Measurements from ENCODE around the gene CCNE1. TPM values are rescaled to one million over a fixed set of nuclear protein-coding genes. Genes with fewer than 3 reads are reported as not detected.

CCNE1 gene
- total RNA-seq, 2 donors from 2014 or later, result 39.3 to 41.9 TPM

DNA sequence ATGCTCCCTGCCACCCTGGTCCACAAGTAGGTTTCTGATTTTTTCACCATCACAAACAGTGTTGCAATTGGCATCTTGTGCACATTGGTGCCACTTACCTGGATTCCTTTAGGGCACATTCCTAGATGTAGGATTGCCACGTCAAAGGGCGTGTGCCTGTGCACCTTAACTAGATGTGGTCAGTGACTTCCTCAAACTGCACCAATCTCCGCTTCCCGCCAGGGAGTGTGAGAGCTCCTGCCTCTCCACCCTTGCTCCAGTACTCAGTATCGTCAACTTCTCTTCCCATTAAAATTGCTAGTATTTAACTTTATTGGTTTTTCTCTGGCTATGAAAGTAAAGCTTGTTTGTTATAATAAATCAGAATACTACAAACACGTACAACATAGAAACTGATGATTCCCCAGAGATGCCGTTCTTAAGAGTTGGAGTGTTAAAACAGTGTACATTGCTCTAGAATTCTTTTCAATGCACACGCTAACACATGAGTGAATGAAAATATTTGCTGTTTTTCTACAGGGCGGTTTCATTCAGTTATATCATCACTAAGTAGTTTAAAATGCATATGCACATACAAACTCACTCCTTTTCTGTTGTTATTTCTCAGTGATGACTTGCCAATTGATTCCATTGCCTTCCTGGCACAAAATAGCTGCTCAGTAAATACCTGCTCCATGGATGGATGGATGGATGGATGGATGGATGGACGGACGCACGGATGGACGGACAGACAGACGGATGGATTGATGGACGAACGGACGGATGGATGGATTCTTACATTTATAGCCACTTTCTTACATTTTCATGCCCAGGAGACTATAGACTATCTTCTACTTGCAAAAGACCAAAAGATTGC lies 23.4 kb downstream of the CCNE1 start:
- Mint-ChIP-seq H3K36me3 (ENCODE audit: insufficient read depth in 2 of 2) (peaks cover 3 to 4% of the 10 kb centered on the region in 2 donors), H3K9me3 (peaks cover 0 to 3% of the 10 kb centered on the region in 2 donors), H3K27ac (no peak overlapping the region), H3K4me3 (no peak overlapping the region), H3K27me3 (ENCODE audit: low read depth) (no peaks in the 10 kb centered on the region), H3K4me1 (ENCODE audit: low read depth) (peaks cover 77% of the 10 kb centered on the region)
- ATAC-seq (replicated peaks in 1 of 2) (no peak), DNase-seq (no peak)

DNA sequence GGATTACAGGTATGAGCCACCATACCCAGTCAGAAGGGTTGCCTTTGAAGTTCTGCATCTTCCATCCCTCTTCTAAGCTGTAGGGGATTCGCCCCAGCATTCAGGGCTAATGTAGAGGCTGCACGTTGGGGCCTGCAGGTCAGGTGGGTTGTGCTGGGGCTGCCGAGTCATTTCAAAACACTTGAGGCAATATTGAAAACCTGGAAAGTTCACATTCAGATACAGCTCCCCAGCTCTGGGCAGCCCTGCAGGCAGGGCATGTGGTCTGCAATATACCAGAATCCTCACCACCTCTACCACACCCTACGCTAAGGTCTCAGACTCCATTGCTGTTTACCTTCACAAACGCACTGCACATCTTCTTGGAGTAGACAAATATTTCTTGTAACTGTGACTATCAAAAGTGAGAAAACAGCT lies 24.6 kb downstream of the CCNE1 start:
- peak overlapping the region; percentile 84 to 97 for H3K4me3 Mint-ChIP-seq
- H3K4me1 Mint-ChIP-seq (ENCODE audit: low read depth), result peaks cover 65% of the 10 kb centered on the region
- peak; percentile 77 to 89 for ATAC-seq (replicated peaks in 1 of 2)

DNA sequence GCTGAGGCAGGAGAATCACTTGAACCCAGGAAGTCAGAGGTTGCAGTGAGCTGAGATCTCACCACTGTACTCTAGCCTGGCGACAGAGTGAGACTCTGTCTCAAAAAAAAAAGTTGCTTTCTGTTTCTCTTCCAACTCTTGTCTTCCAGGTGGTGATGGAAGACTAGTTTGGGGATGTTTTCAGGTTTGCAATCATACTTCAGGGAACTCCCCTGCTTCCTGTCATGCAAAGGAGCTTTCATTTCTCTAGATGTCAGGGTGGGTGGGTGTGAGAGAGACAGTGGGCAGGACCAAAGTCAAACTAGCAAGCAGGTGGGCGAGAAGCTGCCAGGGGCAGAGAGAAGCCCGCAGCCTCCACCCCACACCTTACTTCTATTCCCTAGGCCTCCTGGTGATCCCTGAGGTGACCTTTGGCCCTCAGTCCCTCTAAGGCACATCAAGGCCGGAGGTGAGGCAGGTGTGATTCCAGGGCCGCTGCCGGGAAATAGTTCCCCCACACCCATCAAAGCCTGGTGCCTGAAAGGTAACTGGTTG lies 25.7 kb downstream of the CCNE1 start:
- Mint-ChIP-seq H3K27me3 (ENCODE audit: low read depth) (no peaks in the 10 kb centered on the region), H3K4me3 (peak overlapping the region; percentile 84 to 97), H3K4me1 (ENCODE audit: low read depth) (peaks cover 56% of the 10 kb centered on the region), H3K36me3 (ENCODE audit: insufficient read depth in 2 of 2) (no peaks in the 10 kb centered on the region), H3K9me3 (no peaks in the 10 kb centered on the region), H3K27ac (peak overlapping the region; percentile 98)
- ATAC-seq (replicated peaks in 1 of 2) (peak; percentile 67 to 81), DNase-seq (peak; percentile 71)

More for the DNA sequence above, 24.6 kb downstream of the CCNE1 start:
- Mint-ChIP-seq H3K9me3 (peaks cover 0 to under 1% of the 10 kb centered on the region in 2 donors), H3K27me3 (ENCODE audit: low read depth) (no peaks in the 10 kb centered on the region), H3K36me3 (ENCODE audit: insufficient read depth in 2 of 2) (peaks cover under 1 to 1% of the 10 kb centered on the region in 2 donors), H3K27ac (peak overlapping the region; percentile 98)
- peak; percentile 79 to 84 for DNase-seq

DNA sequence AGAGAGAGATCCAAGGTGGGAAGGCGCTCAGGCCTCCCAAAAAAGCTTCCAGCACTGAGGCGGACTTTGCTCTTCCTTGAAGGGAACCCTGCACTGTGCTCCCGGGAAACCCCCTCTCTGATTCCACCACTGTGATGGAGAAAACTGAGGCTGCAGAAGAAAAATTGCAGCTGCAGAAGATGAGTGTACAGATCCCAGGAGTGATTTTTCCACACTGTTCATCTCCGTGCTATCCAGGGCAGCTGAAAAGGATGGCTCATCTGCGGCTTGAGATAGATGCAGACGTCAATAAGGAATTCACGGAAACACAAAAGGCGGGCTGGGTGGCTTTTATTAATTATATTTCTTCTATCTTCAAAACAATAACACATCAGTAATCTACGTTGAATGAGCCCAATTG lies 26.2 kb downstream of the CCNE1 start:
- DNase-seq (no peak), ATAC-seq (replicated peaks in 1 of 2) (no peak)
- H3K4me1 Mint-ChIP-seq (ENCODE audit: low read depth), result peaks cover 55% of the 10 kb centered on the region
- no peaks in the 10 kb centered on the region for H3K27me3 Mint-ChIP-seq (ENCODE audit: low read depth)
- no peak overlapping the region for H3K27ac Mint-ChIP-seq
- no peaks in the 10 kb centered on the region for H3K36me3 Mint-ChIP-seq (ENCODE audit: insufficient read depth in 2 of 2)
- no peaks in the 10 kb centered on the region for H3K9me3 Mint-ChIP-seq
- H3K4me3 Mint-ChIP-seq, result peak overlapping the region in 1 of 2 donors; percentile 97

DNA sequence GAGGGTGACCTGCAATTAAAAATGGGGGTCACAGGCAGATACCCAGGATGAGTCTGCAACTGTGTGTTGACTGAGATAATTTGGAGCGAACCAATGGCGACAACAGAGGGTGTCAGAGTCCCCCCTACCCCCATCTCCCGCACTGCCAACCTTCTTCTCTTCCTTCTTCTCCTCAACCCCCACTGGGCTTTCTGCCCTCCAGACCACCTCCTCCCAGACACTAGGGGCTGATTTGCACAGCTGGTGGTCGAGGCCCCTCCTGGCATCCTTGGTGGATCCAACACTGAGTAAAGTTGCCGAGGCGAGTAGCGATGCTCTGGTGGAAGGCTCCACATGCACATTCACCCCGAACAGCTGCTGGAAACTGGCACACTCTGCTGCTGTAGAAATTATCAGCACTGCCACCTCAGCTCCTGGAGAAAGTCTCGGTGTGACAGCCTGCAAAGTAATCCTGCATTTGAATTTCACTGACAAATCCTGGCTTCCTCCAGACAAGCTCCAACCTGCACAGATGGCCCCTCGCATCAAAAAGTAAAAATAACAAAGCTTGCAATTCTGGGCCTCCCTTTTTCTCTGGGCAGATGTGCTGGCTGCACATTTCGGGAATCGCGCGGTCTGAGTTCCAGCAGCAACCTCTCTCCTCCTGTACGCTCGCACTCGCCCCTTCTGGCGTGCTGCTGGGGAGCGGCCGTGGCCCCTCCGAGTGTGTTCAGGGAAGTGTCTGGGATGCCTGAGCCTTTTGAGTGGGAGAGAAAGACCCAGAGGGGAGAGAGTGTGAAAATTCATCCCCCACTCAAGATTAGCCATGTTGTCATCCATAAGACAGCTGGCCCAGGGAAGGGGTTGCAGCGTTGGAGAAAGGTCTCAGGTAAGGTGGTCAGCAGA lies 28.5 kb downstream of the CCNE1 start:
- H3K36me3 Mint-ChIP-seq (ENCODE audit: insufficient read depth in 2 of 2), result no peaks in the 10 kb centered on the region
- DNase-seq, result no peak
- H3K27ac Mint-ChIP-seq, result no peak overlapping the region
- no peaks in the 10 kb centered on the region for H3K9me3 Mint-ChIP-seq
- H3K4me1 Mint-ChIP-seq (ENCODE audit: low read depth), result peaks cover 40% of the 10 kb centered on the region
- no peak overlapping the region for H3K4me3 Mint-ChIP-seq
- no peak for ATAC-seq (replicated peaks in 1 of 2)
- no peaks in the 10 kb centered on the region for H3K27me3 Mint-ChIP-seq (ENCODE audit: low read depth)

DNA sequence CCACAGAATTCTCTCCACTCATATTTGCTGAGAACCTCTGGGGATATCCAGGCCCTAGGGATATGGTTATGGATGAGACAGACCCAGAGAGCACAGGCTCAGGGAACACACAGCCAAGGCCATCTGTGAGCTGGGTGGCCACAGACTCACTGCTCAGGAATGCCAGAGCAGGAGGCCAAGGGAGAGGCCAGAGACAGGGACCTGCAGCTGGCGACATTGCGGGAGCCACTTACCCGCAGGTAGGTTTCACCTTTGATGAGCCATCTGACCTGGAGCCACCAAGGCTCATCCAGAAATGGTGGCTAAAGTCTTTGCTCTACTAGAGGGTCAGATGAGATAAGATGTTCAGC lies 29.4 kb downstream of the CCNE1 start:
- ATAC-seq (replicated peaks in 1 of 2) (no peak), DNase-seq (no peak)
- Mint-ChIP-seq H3K4me1 (ENCODE audit: low read depth) (peaks cover 41% of the 10 kb centered on the region), H3K4me3 (no peak overlapping the region), H3K36me3 (ENCODE audit: insufficient read depth in 2 of 2) (no peaks in the 10 kb centered on the region), H3K9me3 (no peaks in the 10 kb centered on the region), H3K27ac (no peak overlapping the region), H3K27me3 (ENCODE audit: low read depth) (no peaks in the 10 kb centered on the region)

DNA sequence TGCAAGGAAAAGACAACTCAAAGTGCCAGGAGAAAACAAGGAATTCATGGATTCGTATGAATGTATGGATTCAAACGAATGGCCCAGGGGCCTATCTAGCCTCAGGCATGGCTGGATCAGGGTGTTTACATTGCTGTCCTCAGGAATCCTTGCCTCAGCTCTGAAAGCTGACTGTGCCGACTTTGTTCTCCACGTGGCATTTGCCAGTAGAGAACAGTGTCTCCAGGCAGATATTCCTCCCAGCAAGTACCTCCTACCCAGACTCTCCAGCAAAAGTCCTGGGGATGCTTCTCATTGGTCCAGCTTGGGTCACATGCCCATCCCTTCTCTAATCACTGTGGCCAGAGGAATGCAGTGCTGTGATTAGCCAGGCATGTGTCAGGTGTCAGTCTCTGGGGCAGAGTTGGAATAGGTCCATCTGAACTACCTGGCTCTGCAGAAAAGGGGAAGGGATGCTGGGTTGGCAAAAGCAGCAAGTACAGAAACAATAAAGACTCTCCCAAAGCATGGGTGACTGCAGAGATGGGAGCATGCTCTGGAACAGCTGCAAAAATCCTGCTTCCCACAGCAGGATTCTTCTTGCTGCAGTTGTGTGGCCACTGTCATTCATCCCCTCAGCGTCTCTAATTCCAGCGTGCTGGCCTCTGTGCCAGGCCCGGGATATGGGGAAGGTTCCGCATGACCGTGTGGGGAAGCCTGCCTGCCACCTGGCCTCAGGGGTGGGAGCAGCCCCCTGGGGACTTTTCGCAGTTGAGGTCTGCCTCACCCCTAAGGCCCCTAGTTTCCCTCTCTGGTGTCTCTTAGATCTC lies 30.0 kb downstream of the CCNE1 start:
- DNase-seq (no peak), ATAC-seq (replicated peaks in 1 of 2) (no peak)
- Mint-ChIP-seq H3K27me3 (ENCODE audit: low read depth) (no peaks in the 10 kb centered on the region), H3K9me3 (no peaks in the 10 kb centered on the region), H3K36me3 (ENCODE audit: insufficient read depth in 2 of 2) (no peaks in the 10 kb centered on the region), H3K4me3 (no peak overlapping the region), H3K27ac (no peak overlapping the region), H3K4me1 (ENCODE audit: low read depth) (peaks cover 36% of the 10 kb centered on the region)

DNA sequence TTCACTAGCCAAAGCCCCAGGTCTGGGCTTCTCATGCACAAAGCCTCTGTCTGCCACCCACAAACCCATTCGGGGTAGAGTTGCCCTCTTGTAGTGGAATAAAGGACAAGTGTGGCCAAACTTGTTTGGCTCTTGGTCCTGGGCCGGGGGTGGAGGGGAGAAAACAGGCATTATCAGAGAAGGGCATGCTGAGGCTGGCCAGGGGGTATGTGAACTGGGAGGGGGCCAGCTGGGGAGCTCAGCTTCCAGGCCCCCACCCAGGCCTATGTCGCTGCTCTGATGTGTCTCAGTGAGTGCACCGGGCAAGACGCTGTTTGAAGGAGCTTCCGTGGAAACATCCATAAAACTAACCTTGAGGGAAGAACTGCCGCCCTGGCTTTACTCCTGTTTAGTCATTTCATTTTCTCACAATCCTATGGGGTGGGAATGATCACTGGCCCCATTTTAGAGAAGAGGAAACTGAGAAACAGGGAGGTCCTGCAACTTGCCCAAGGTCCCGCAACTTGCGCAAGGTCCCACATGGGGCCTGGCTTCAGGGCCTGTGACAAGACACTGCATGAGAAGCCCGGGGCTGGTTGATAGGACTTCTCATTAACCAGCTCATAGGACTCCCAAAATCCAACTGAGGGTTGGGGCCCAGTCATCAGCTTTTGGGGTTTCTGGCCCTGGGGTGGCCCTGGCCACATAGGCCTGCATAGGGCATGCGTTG lies 30.8 kb downstream of the CCNE1 start:
- no peaks in the 10 kb centered on the region for H3K9me3 Mint-ChIP-seq
- no peak overlapping the region for H3K27ac Mint-ChIP-seq
- H3K36me3 Mint-ChIP-seq (ENCODE audit: insufficient read depth in 2 of 2), result no peaks in the 10 kb centered on the region
- ATAC-seq (replicated peaks in 1 of 2), result no peak
- peak overlapping the region; percentile 62 to 76 for H3K4me3 Mint-ChIP-seq
- peaks cover 27% of the 10 kb centered on the region for H3K4me1 Mint-ChIP-seq (ENCODE audit: low read depth)
- no peaks in the 10 kb centered on the region for H3K27me3 Mint-ChIP-seq (ENCODE audit: low read depth)
- DNase-seq, result no peak

DNA sequence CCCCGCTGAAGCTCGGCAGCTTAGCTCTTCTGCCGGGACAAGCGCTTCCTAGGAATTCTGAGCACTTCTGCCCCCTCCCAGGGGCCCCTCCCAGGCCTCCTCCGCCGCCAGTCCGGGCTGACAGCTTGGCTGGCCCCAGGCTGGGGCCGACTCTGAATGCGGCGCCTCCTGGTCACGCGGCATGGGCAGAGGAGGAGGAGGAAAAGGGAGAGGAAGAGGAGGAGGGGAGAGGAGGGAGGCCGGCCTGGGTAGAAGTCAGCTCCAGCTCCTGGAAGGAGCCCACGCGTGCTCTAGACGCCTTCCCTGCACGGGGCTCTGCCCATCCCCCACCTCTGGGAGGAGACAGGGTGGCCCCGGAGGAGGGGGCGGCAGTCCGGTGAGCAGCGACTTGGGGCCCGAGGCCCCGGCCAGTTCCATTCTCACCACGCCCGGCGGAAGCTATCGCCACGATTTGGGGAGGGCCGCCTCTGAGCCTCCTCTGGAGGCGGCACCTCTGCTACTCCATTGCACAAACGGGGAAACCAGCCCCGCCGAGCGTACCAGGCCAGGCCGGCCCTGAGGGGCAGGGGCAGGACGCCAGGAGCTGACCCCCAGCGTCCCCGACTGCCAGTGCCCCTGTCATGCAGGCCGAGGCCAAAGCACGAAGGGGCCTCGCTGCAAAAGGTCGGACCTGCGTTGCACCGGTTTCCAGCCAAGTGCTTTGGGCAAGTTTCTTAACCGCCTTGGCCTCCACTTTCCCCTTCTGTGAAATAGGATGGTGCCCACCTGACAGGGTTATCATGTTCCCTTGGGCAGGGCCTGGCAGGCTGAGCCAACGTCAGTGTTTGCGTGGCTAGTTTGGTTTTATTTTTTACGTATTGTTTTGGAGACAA lies 31.6 kb downstream of the CCNE1 start:
- no peaks in the 10 kb centered on the region for H3K36me3 Mint-ChIP-seq (ENCODE audit: insufficient read depth in 2 of 2)
- DNase-seq, result peak; percentile 20 to 24
- ATAC-seq (replicated peaks in 1 of 2), result no peak
- H3K9me3 Mint-ChIP-seq, result no peaks in the 10 kb centered on the region
- H3K4me3 Mint-ChIP-seq, result peak overlapping the region; percentile 75 to 76
- H3K4me1 Mint-ChIP-seq (ENCODE audit: low read depth), result peaks cover 19% of the 10 kb centered on the region
- no peaks in the 10 kb centered on the region for H3K27me3 Mint-ChIP-seq (ENCODE audit: low read depth)
- no peak overlapping the region for H3K27ac Mint-ChIP-seq

DNA sequence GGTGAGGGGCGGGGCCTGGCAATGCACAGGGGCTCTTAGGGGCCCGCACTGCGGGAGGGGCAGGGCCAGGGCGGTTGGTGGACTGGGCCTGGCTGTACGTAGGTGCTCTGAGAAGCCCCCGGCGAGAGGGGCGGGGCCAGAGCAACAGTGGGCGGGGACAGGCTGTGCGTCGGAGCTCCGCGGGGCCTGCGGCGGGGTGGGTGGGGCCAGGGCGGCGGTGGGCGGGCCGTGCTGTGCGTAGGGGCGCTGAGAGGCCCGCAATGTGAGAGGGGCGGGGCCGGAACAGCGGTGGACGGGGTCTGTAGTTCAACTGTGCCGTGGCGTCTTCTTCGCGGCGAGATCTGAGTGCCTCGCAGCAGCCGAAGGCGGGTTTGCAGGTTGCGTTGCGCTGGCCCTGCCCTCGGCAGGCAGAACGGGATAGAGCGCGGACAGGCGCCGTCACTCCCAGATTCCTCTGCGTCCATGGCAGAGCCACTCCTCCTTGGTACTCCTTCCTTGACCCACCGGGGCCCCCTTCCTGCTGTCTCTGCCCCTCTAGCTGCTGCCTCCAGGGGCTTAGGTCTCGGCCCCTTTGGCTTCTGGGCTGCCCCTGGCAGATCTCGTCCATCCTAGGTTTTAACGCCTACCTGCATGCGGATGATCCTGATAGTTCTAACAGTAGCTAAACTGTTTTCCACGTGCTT lies 33.2 kb downstream of the CCNE1 start:
- peak; percentile 96 to 97 for DNase-seq
- Mint-ChIP-seq H3K27me3 (ENCODE audit: low read depth) (no peaks in the 10 kb centered on the region), H3K4me1 (ENCODE audit: low read depth) (peaks cover 15% of the 10 kb centered on the region), H3K36me3 (ENCODE audit: insufficient read depth in 2 of 2) (no peaks in the 10 kb centered on the region), H3K27ac (peak overlapping the region; percentile 86), H3K9me3 (no peaks in the 10 kb centered on the region), H3K4me3 (peak overlapping the region; percentile 86 to 95)
- peak; percentile 82 to 83 for ATAC-seq (replicated peaks in 1 of 2)

DNA sequence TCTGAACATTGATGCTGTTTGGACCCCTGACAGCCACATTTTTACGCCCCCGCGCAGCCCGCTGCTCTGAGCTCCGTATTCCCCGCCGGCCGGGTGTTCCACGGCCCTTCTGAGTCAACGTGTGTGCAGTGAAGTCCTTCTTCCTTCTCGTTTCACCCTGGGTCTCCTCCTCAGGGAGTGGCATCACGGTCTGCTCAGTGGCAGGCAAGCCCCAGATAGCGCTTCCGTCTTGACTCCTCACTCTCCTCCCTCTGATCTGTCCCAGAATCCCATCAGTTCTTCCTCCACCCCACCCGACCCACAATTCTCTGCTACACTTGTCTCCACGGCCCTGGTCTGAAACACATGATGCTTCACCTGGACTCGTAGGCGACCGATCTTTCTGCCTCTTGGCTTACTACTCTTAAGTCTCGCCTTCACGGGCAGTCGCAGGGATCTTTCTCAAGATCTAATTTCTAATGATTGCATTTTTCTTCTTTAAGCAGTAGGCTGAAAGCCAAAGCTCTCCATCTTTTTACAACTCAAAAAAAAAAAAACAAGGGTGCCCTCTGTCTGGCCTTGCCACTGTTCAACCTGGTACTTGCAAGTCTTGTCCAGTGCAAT lies 33.9 kb downstream of the CCNE1 start:
- H3K9me3 Mint-ChIP-seq, result no peaks in the 10 kb centered on the region
- H3K36me3 Mint-ChIP-seq (ENCODE audit: insufficient read depth in 2 of 2), result no peaks in the 10 kb centered on the region
- H3K4me3 Mint-ChIP-seq, result peak overlapping the region; percentile 86 to 95
- peak; percentile 27 to 43 for DNase-seq
- peaks cover 15% of the 10 kb centered on the region for H3K4me1 Mint-ChIP-seq (ENCODE audit: low read depth)
- no peaks in the 10 kb centered on the region for H3K27me3 Mint-ChIP-seq (ENCODE audit: low read depth)
- H3K27ac Mint-ChIP-seq, result peak overlapping the region; percentile 86
- ATAC-seq (replicated peaks in 1 of 2), result no peak

Measured in activated T-cell treated with anti-CD3 and anti-CD28 coated beads, Interleukin-2, amount 50 U/mL, for 72 hours (primary cell).